Measurements from ENCODE around the gene SPEM1.

The SPEM1 gene

GRCh38 chr17:7421186-7421585 lies 1.1 kb downstream of the SPEM1 start:
- no peak overlapping the region for H3K27ac ChIP-seq (ENCODE audit: low read length)
- H3K4me1 ChIP-seq (ENCODE audit: control insufficient read depth, insufficient read depth, low read length): no peaks in the 10 kb centered on the region
- H3K27me3 ChIP-seq (ENCODE audit: control insufficient read depth in 1 of 2, insufficient read depth in 2 of 2, low read length in 2 of 2): no peaks in the 10 kb centered on the region
- no peak overlapping the region for H3K9ac ChIP-seq (ENCODE audit: low read length in 2 of 2)
- no peak overlapping the region for H3K4me3 ChIP-seq (ENCODE audit: low read length in 2 of 2)
- H3K36me3 ChIP-seq (ENCODE audit: control insufficient read depth in 2 of 2, insufficient read depth in 2 of 2, low read length in 2 of 2): peaks cover 0 to 2% of the 10 kb centered on the region in 2 donors
- H3K9me3 ChIP-seq (ENCODE audit: control insufficient read depth in 2 of 2, low read length in 2 of 2): no peaks in the 10 kb centered on the region

- Histone ChIP-seq H3K27me3 (ENCODE audit: control insufficient read depth in 1 of 2, insufficient read depth in 2 of 2, low read length in 2 of 2) (no peaks in the 10 kb centered on the region), H3K27ac (ENCODE audit: low read length) (no peak overlapping the region), H3K9me3 (ENCODE audit: control insufficient read depth in 2 of 2, low read length in 2 of 2) (no peaks in the 10 kb centered on the region), H3K9ac (ENCODE audit: low read length in 2 of 2) (no peak overlapping the region), H3K4me1 (ENCODE audit: control insufficient read depth, insufficient read depth, low read length) (no peaks in the 10 kb centered on the region), H3K4me3 (ENCODE audit: low read length in 2 of 2) (no peak overlapping the region), H3K36me3 (ENCODE audit: control insufficient read depth in 2 of 2, insufficient read depth in 2 of 2, low read length in 2 of 2) (no peaks in the 10 kb centered on the region)
Measured at GRCh38 chr17:7423679-7424078, 3.6 kb downstream of the SPEM1 start.

GRCh38 chr17:7425316-7425715 lies 5.2 kb downstream of the SPEM1 start, which contains the start of gene SPEM2:
Gene SPEM2, plus strand, starts transcription at chr17:7425616. Its CDS starts 73 bp downstream, at chr17:7425689.
- no peaks in the 10 kb centered on the region for H3K4me1 ChIP-seq (ENCODE audit: control insufficient read depth, insufficient read depth, low read length)
- no peak within 1 kb of the TSS for H3K4me3 ChIP-seq (ENCODE audit: low read length in 2 of 2)
- no peaks in the 10 kb centered on the region for H3K27me3 ChIP-seq (ENCODE audit: control insufficient read depth in 1 of 2, insufficient read depth in 2 of 2, low read length in 2 of 2)
- H3K9me3 ChIP-seq (ENCODE audit: control insufficient read depth in 2 of 2, low read length in 2 of 2): no peaks in the 10 kb centered on the region
- no peak within 1 kb of the TSS for H3K27ac ChIP-seq (ENCODE audit: low read length)
- no peak within 1 kb of the TSS for H3K9ac ChIP-seq (ENCODE audit: low read length in 2 of 2)
- no peaks in the 10 kb centered on the region for H3K36me3 ChIP-seq (ENCODE audit: control insufficient read depth in 2 of 2, insufficient read depth in 2 of 2, low read length in 2 of 2)

- H3K27ac ChIP-seq (ENCODE audit: low read length): no peak overlapping the region
Measured at GRCh38 chr17:7425756-7426155, 5.6 kb downstream of the SPEM1 start.

GRCh38 chr17:7426203-7426863 lies 6.2 kb downstream of the SPEM1 start:
- H3K27ac ChIP-seq (ENCODE audit: low read length): no peak overlapping the region
- H3K4me1 ChIP-seq (ENCODE audit: control insufficient read depth, insufficient read depth, low read length): no peaks in the 10 kb centered on the region
- H3K36me3 ChIP-seq (ENCODE audit: control insufficient read depth in 2 of 2, insufficient read depth in 2 of 2, low read length in 2 of 2): no peaks in the 10 kb centered on the region
- no peaks in the 10 kb centered on the region for H3K27me3 ChIP-seq (ENCODE audit: control insufficient read depth in 1 of 2, insufficient read depth in 2 of 2, low read length in 2 of 2)
- H3K4me3 ChIP-seq (ENCODE audit: low read length in 2 of 2): no peak overlapping the region
- H3K9ac ChIP-seq (ENCODE audit: low read length in 2 of 2): no peak overlapping the region
- no peaks in the 10 kb centered on the region for H3K9me3 ChIP-seq (ENCODE audit: control insufficient read depth in 2 of 2, low read length in 2 of 2)

More at GRCh38 chr17:7425756-7426155, 5.6 kb downstream of the SPEM1 start:
- Histone ChIP-seq H3K4me1 (ENCODE audit: control insufficient read depth, insufficient read depth, low read length) (no peaks in the 10 kb centered on the region), H3K27me3 (ENCODE audit: control insufficient read depth in 1 of 2, insufficient read depth in 2 of 2, low read length in 2 of 2) (no peaks in the 10 kb centered on the region), H3K36me3 (ENCODE audit: control insufficient read depth in 2 of 2, insufficient read depth in 2 of 2, low read length in 2 of 2) (no peaks in the 10 kb centered on the region), H3K4me3 (ENCODE audit: low read length in 2 of 2) (no peak overlapping the region), H3K9ac (ENCODE audit: low read length in 2 of 2) (no peak overlapping the region), H3K9me3 (ENCODE audit: control insufficient read depth in 2 of 2, low read length in 2 of 2) (no peaks in the 10 kb centered on the region)

- no peaks in the 10 kb centered on the region for H3K4me1 ChIP-seq (ENCODE audit: control insufficient read depth, insufficient read depth, low read length)
- no peak overlapping the region for H3K4me3 ChIP-seq (ENCODE audit: low read length in 2 of 2)
- no peak overlapping the region for H3K27ac ChIP-seq (ENCODE audit: low read length)
- no peaks in the 10 kb centered on the region for H3K36me3 ChIP-seq (ENCODE audit: control insufficient read depth in 2 of 2, insufficient read depth in 2 of 2, low read length in 2 of 2)
- H3K9ac ChIP-seq (ENCODE audit: low read length in 2 of 2): no peak overlapping the region
- H3K9me3 ChIP-seq (ENCODE audit: control insufficient read depth in 2 of 2, low read length in 2 of 2): no peaks in the 10 kb centered on the region
- peaks cover 0 to under 1% of the 10 kb centered on the region in 2 donors for H3K27me3 ChIP-seq (ENCODE audit: control insufficient read depth in 1 of 2, insufficient read depth in 2 of 2, low read length in 2 of 2)
Measured at GRCh38 chr17:7426896-7427489, 6.9 kb downstream of the SPEM1 start.

- Histone ChIP-seq H3K4me1 (ENCODE audit: control insufficient read depth, insufficient read depth, low read length) (no peaks in the 10 kb centered on the region), H3K9me3 (ENCODE audit: control insufficient read depth in 2 of 2, low read length in 2 of 2) (no peaks in the 10 kb centered on the region), H3K9ac (ENCODE audit: low read length in 2 of 2) (no peak overlapping the region), H3K27me3 (ENCODE audit: control insufficient read depth in 1 of 2, insufficient read depth in 2 of 2, low read length in 2 of 2) (peaks cover 4% of the 10 kb centered on the region in 2 donors), H3K4me3 (ENCODE audit: low read length in 2 of 2) (no peak overlapping the region), H3K27ac (ENCODE audit: low read length) (no peak overlapping the region), H3K36me3 (ENCODE audit: control insufficient read depth in 2 of 2, insufficient read depth in 2 of 2, low read length in 2 of 2) (no peaks in the 10 kb centered on the region)
Measured at GRCh38 chr17:7427549-7427948, 7.4 kb downstream of the SPEM1 start.

GRCh38 chr17:7428557-7428956 lies 8.4 kb downstream of the SPEM1 start, which contains the start of gene SPEM3:
Gene SPEM3, plus strand, starts transcription at chr17:7428857. Its CDS starts 46 bp downstream, at chr17:7428903.
- no peak within 1 kb of the TSS for H3K27ac ChIP-seq (ENCODE audit: low read length)
- H3K4me1 ChIP-seq (ENCODE audit: control insufficient read depth, insufficient read depth, low read length): no peaks in the 10 kb centered on the region
- H3K36me3 ChIP-seq (ENCODE audit: control insufficient read depth in 2 of 2, insufficient read depth in 2 of 2, low read length in 2 of 2): no peaks in the 10 kb centered on the region
- H3K27me3 ChIP-seq (ENCODE audit: control insufficient read depth in 1 of 2, insufficient read depth in 2 of 2, low read length in 2 of 2): peaks cover 5 to 9% of the 10 kb centered on the region in 2 donors
- H3K9ac ChIP-seq (ENCODE audit: low read length in 2 of 2): no peak within 1 kb of the TSS
- no peaks in the 10 kb centered on the region for H3K9me3 ChIP-seq (ENCODE audit: control insufficient read depth in 2 of 2, low read length in 2 of 2)
- no peak within 1 kb of the TSS for H3K4me3 ChIP-seq (ENCODE audit: low read length in 2 of 2)

GRCh38 chr17:7429722-7430121 lies 9.6 kb downstream of the SPEM1 start:
- Histone ChIP-seq H3K4me1 (ENCODE audit: control insufficient read depth, insufficient read depth, low read length) (no peaks in the 10 kb centered on the region), H3K9me3 (ENCODE audit: control insufficient read depth in 2 of 2, low read length in 2 of 2) (no peaks in the 10 kb centered on the region), H3K27ac (ENCODE audit: low read length) (no peak overlapping the region), H3K9ac (ENCODE audit: low read length in 2 of 2) (no peak overlapping the region), H3K4me3 (ENCODE audit: low read length in 2 of 2) (no peak overlapping the region), H3K36me3 (ENCODE audit: control insufficient read depth in 2 of 2, insufficient read depth in 2 of 2, low read length in 2 of 2) (no peaks in the 10 kb centered on the region), H3K27me3 (ENCODE audit: control insufficient read depth in 1 of 2, insufficient read depth in 2 of 2, low read length in 2 of 2) (peaks cover 9 to 15% of the 10 kb centered on the region in 2 donors)

- H3K27me3 ChIP-seq (ENCODE audit: control insufficient read depth in 1 of 2, insufficient read depth in 2 of 2, low read length in 2 of 2): peaks cover 21 to 24% of the 10 kb centered on the region in 2 donors
- no peaks in the 10 kb centered on the region for H3K9me3 ChIP-seq (ENCODE audit: control insufficient read depth in 2 of 2, low read length in 2 of 2)
- H3K9ac ChIP-seq (ENCODE audit: low read length in 2 of 2): no peak overlapping the region
- no peak overlapping the region for H3K4me3 ChIP-seq (ENCODE audit: low read length in 2 of 2)
- H3K27ac ChIP-seq (ENCODE audit: low read length): no peak overlapping the region
- no peaks in the 10 kb centered on the region for H3K36me3 ChIP-seq (ENCODE audit: control insufficient read depth in 2 of 2, insufficient read depth in 2 of 2, low read length in 2 of 2)
- H3K4me1 ChIP-seq (ENCODE audit: control insufficient read depth, insufficient read depth, low read length): peaks cover 10% of the 10 kb centered on the region
Measured at GRCh38 chr17:7431231-7431630, 11.1 kb downstream of the SPEM1 start.

GRCh38 chr17:7432296-7432695 lies 12.2 kb downstream of the SPEM1 start:
- Histone ChIP-seq H3K36me3 (ENCODE audit: control insufficient read depth in 2 of 2, insufficient read depth in 2 of 2, low read length in 2 of 2) (no peaks in the 10 kb centered on the region), H3K4me1 (ENCODE audit: control insufficient read depth, insufficient read depth, low read length) (peaks cover 19% of the 10 kb centered on the region), H3K9me3 (ENCODE audit: control insufficient read depth in 2 of 2, low read length in 2 of 2) (no peaks in the 10 kb centered on the region), H3K4me3 (ENCODE audit: low read length in 2 of 2) (no peak overlapping the region), H3K27me3 (ENCODE audit: control insufficient read depth in 1 of 2, insufficient read depth in 2 of 2, low read length in 2 of 2) (peaks cover 27 to 28% of the 10 kb centered on the region in 2 donors), H3K27ac (ENCODE audit: low read length) (no peak overlapping the region), H3K9ac (ENCODE audit: low read length in 2 of 2) (no peak overlapping the region)
